Measurements from ENCODE around the gene SRSF3.
A peak's percentile ranks its signal among the peaks of the same experiment; 100 is the strongest.

- TF ChIP-seq CTCF (IDR thresholded peaks at IDR 0.05) (peak in 3 of 4 experiments; percentile 40 to 51 (median 43)), POLR2A (IDR thresholded peaks at IDR 0.05) (peak; percentile 100), EP300 (IDR thresholded peaks at IDR 0.05) (peak in 2 of 4 donors; percentile 3 to 11)
Observed at GRCh38 chr6:36594029-36594815, at the start of gene SRSF3.

Data from sigmoid colon (tissue), 4 donors.